Measurements from ENCODE around the gene ARRDC1. TPM values are rescaled to one million over a fixed set of nuclear protein-coding genes. Genes with fewer than 3 reads are reported as not detected.

Gene ARRDC1
- total RNA-seq, 1 donor from 2014 or later, result 110 TPM

- Histone ChIP-seq H3K27me3 (ENCODE audit: control insufficient read depth, insufficient read depth, low read length) (no peaks in the 10 kb centered on the region), H3K4me3 (ENCODE audit: low read depth, low read length) (peak within 1 kb of the TSS; percentile 85), H3K36me3 (ENCODE audit: control insufficient read depth, insufficient read depth, low read length) (peaks cover 1% of the 10 kb centered on the region)
- TF ChIP-seq CTCF (IDR thresholded peaks at IDR 0.05; ENCODE audit: insufficient read depth, low read length, poor library complexity, severe bottlenecking), result peak; percentile 82
- peak; percentile 57 for DNase-seq (ENCODE audit: low read depth)
Measured at GRCh38 chr9:137578518-137579258, 26.8 kb upstream of the ARRDC1 start, which contains the start of gene DPH7. DPH7 (minus strand) TSS chr9:137578925; CDS start chr9:137578777, 148 bp downstream.

GRCh38 chr9:137579259-137579604, 26.3 kb upstream of the ARRDC1 start:
- Histone ChIP-seq H3K36me3 (ENCODE audit: control insufficient read depth, insufficient read depth, low read length) (peaks cover 1% of the 10 kb centered on the region), H3K27me3 (ENCODE audit: control insufficient read depth, insufficient read depth, low read length) (no peaks in the 10 kb centered on the region), H3K4me3 (ENCODE audit: low read depth, low read length) (peak overlapping the region; percentile 85)
- DNase-seq (ENCODE audit: low read depth), result no peak
- TF ChIP-seq CTCF (IDR thresholded peaks at IDR 0.05; ENCODE audit: insufficient read depth, low read length, poor library complexity, severe bottlenecking), result no peak

- Histone ChIP-seq H3K27me3 (ENCODE audit: control insufficient read depth, insufficient read depth, low read length) (no peaks in the 10 kb centered on the region), H3K36me3 (ENCODE audit: control insufficient read depth, insufficient read depth, low read length) (peaks cover 1% of the 10 kb centered on the region), H3K4me3 (ENCODE audit: low read depth, low read length) (no peak overlapping the region)
- no peak for DNase-seq (ENCODE audit: low read depth)
- TF ChIP-seq CTCF (IDR thresholded peaks at IDR 0.05; ENCODE audit: insufficient read depth, low read length, poor library complexity, severe bottlenecking), result no peak
Measured at GRCh38 chr9:137580209-137580953, 25.1 kb upstream of the ARRDC1 start.

- H3K4me3 ChIP-seq (ENCODE audit: low read depth, low read length), result no peak overlapping the region
- peaks cover 1% of the 10 kb centered on the region for H3K36me3 ChIP-seq (ENCODE audit: control insufficient read depth, insufficient read depth, low read length)
- DNase-seq (ENCODE audit: low read depth), result no peak
- H3K27me3 ChIP-seq (ENCODE audit: control insufficient read depth, insufficient read depth, low read length), result no peaks in the 10 kb centered on the region
- no peak for TF ChIP-seq CTCF (IDR thresholded peaks at IDR 0.05; ENCODE audit: insufficient read depth, low read length, poor library complexity, severe bottlenecking)
Measured at GRCh38 chr9:137580954-137581322, 24.5 kb upstream of the ARRDC1 start.

GRCh38 chr9:137581361-137582285, 23.9 kb upstream of the ARRDC1 start:
- H3K36me3 ChIP-seq (ENCODE audit: control insufficient read depth, insufficient read depth, low read length), result no peaks in the 10 kb centered on the region
- no peak for TF ChIP-seq CTCF (IDR thresholded peaks at IDR 0.05; ENCODE audit: insufficient read depth, low read length, poor library complexity, severe bottlenecking)
- H3K4me3 ChIP-seq (ENCODE audit: low read depth, low read length), result no peak overlapping the region
- no peaks in the 10 kb centered on the region for H3K27me3 ChIP-seq (ENCODE audit: control insufficient read depth, insufficient read depth, low read length)
- DNase-seq (ENCODE audit: low read depth), result no peak
